ENCODE data around the gene HBP1. TPM values are rescaled to one million over a fixed set of nuclear protein-coding genes. Genes with fewer than 3 reads are reported as not detected.

The HBP1 gene
- total and polyA plus RNA-seq, 2 experiments from 2014 or later, result 36.0 to 52.8 TPM

- Mint-ChIP-seq H3K4me3 (no peak overlapping the region), H3K4me1 (no peaks in the 10 kb centered on the region), H3K9me3 (no peaks in the 10 kb centered on the region), H3K36me3 (ENCODE audit: low read depth) (peaks cover 4% of the 10 kb centered on the region; the same call in 2 of the 3 replicates), H3K27ac (no peak overlapping the region), H3K27me3 (ENCODE audit: insufficient read depth, low read depth, poor library complexity) (peaks cover 3% of the 10 kb centered on the region)
- Histone ChIP-seq H3K9me2 (ENCODE audit: insufficient read depth) (no peaks in the 10 kb centered on the region), H3K27ac (ENCODE audit: low read depth) (no peak overlapping the region), H3K79me2 (replicated peaks; ENCODE audit: insufficient read depth) (no peaks in the 10 kb centered on the region), H3K36me3 (ENCODE audit: insufficient read depth) (no peaks in the 10 kb centered on the region), H3K4me3 (no peak overlapping the region), H3K4me2 (no peak overlapping the region), H3K4me1 (ENCODE audit: insufficient read depth) (no peaks in the 10 kb centered on the region), H3K27me3 (ENCODE audit: insufficient read depth) (no peaks in the 10 kb centered on the region), H4K20me1 (replicated peaks; ENCODE audit: insufficient read depth) (no peaks in the 10 kb centered on the region), H3F3A (replicated peaks; ENCODE audit: low read depth) (no peaks in the 10 kb centered on the region), H2AFZ (no peak overlapping the region)
- DNase-seq (ENCODE audit: low spot score) (no peak), ATAC-seq (no peak; the same call in 2 of the 3 replicates)
- TF ChIP-seq EZH2phosphoT487 (IDR thresholded peaks at IDR 0.05; ENCODE audit: unreplicated experiment) (no peak), NANOG (IDR thresholded peaks at IDR 0.05; ENCODE audit: borderline replicate concordance) (no peak), ETS1 (IDR thresholded peaks at IDR 0.05) (no peak), STAT1 (IDR thresholded peaks at IDR 0.05; ENCODE audit: unreplicated experiment) (no peak), JUNB (IDR thresholded peaks at IDR 0.05; ENCODE audit: unreplicated experiment) (no peak), ZNF114 (CRISPR knock-in tag; IDR thresholded peaks at IDR 0.05) (no peak), ZNF331 (CRISPR knock-in tag; IDR thresholded peaks at IDR 0.05; ENCODE audit: low read depth) (no peak), CREB1 (CRISPR knock-in tag; IDR thresholded peaks at IDR 0.05; ENCODE audit: low read depth) (no peak), POLR2AphosphoS5 (IDR thresholded peaks at IDR 0.05; ENCODE audit: low read depth) (no peak), REST (IDR thresholded peaks at IDR 0.05; ENCODE audit: unreplicated experiment) (no peak), EZH2 (IDR thresholded peaks at IDR 0.05; ENCODE audit: low read depth, unreplicated experiment) (no peak), CTCF (conservative IDR thresholded peaks at IDR 0.05; ENCODE audit: low read depth in 2 of 2) (no peak), ZNF462 (CRISPR knock-in tag; IDR thresholded peaks at IDR 0.05) (no peak)
These were observed 43.9 kb downstream of the HBP1 start for GRCh38 chr7:107212725-107213124.
